ENCODE data around the gene CFDP1. TPM values are rescaled to one million over a fixed set of nuclear protein-coding genes. Genes with fewer than 3 reads are reported as not detected.

The CFDP1 gene
- polyA plus RNA-seq, 3 donors: 12.9 to 23.2 (median 19.0) TPM

DNA sequence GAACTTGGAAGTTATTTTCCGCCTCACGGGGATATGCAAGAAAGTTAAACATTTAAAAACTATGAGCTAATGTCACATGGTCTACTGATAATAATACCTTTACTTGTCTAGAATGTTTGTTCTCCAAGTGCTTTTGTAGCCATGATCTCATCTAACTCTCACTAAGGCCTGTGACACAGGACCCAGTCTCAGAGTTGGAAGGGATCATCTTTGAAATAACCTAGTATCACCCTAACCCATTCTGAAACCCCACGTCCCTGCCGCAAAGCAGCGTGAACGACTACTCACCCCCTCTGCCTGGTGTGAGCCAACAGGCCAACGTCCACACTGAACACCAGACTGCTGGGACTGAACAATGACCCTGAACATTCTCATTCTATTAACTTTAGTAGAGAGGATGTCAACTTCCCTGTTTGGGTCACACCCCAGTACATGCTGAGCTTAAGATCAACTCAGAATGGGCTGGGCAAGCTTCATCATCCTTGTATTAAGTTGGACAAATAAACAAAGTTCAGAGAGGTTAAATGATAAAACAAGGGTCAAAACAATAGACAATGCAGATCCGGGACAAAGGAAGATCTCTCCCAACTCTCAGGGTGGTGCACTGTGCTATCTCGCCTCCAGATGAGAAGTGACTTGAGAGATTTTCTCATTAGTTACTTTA lies 127.1 kb downstream of the CFDP1 start:
- peaks cover 44 to 83% (median 56%) of the 10 kb centered on the region in 3 donors for H3K27me3 Mint-ChIP-seq (ENCODE audit: low read depth in 3 of 3)
- peak overlapping the region in 1 of 2 donors; percentile 18 for H3K4me3 Mint-ChIP-seq
- no peak overlapping the region for H3K27ac Mint-ChIP-seq
- Histone ChIP-seq H3K36me3 (replicated peaks in 1 of 2; ENCODE audit: control insufficient read depth in 1 of 2, insufficient read depth in 2 of 2, low read length in 2 of 2) (peaks cover 10 to 36% of the 10 kb centered on the region in 2 donors), H3K9ac (ENCODE audit: insufficient read depth, low read length, poor library complexity, severe bottlenecking) (no peak overlapping the region), H3K9me3 (replicated peaks in 1 of 2; ENCODE audit: control insufficient read depth in 1 of 2, insufficient read depth in 1 of 2, low read length in 2 of 2) (no peaks in the 10 kb centered on the region), H4K20me1 (ENCODE audit: insufficient read depth, low read length) (peaks cover 8% of the 10 kb centered on the region), H3K4me1 (ENCODE audit: control insufficient read depth in 1 of 2, insufficient read depth in 2 of 2, low read length in 2 of 2) (no peaks in the 10 kb centered on the region), H3K79me2 (ENCODE audit: insufficient read depth, low read length) (no peaks in the 10 kb centered on the region), H3K27ac (ENCODE audit: low read depth in 1 of 2, low read length in 2 of 2) (no peak overlapping the region), H2AFZ (ENCODE audit: insufficient read depth, low read depth, low read length, poor library complexity, severe bottlenecking) (no peak overlapping the region), H3K4me3 (replicated peaks in 1 of 3; ENCODE audit: low read depth in 2 of 3, low read length in 3 of 3) (no peak overlapping the region), H3K27me3 (ENCODE audit: control insufficient read depth in 2 of 2, insufficient read depth in 2 of 2, low read length in 2 of 2) (peaks cover 24 to 45% of the 10 kb centered on the region in 2 donors), H3K4me2 (replicated peaks; ENCODE audit: extremely low read depth, low read length, poor library complexity, severe bottlenecking) (no peak overlapping the region)
- H3K9me3 Mint-ChIP-seq: peaks cover 0 to 8% (median 0%) of the 10 kb centered on the region in 7 donors
- TF ChIP-seq CTCF (IDR thresholded peaks at IDR 0.05): no peak
- H3K36me3 Mint-ChIP-seq: peaks cover 58 to 72% of the 10 kb centered on the region in 2 donors
- WGBS (ENCODE audit: insufficient coverage): 95% methylated on average over 4 of the region's 9 CpGs
- no peak for DNase-seq
- no peaks in the 10 kb centered on the region for H3K4me1 Mint-ChIP-seq
- intact Hi-C loops (cut with micrococcal nuclease): no loop called here

- H3K9me3 ChIP-seq (replicated peaks in 1 of 2; ENCODE audit: control insufficient read depth in 1 of 2, insufficient read depth in 1 of 2, low read length in 2 of 2): no peaks in the 10 kb centered on the region
- peaks cover 61 to 73% of the 10 kb centered on the region in 2 donors for H3K36me3 Mint-ChIP-seq
- no peak overlapping the region for H3K9ac ChIP-seq (ENCODE audit: insufficient read depth, low read length, poor library complexity, severe bottlenecking)
- DNase-seq: no peak
- no peak overlapping the region for H3K4me3 ChIP-seq (replicated peaks in 1 of 3; ENCODE audit: low read depth in 2 of 3, low read length in 3 of 3)
- no peaks in the 10 kb centered on the region for H3K4me1 ChIP-seq (ENCODE audit: control insufficient read depth in 1 of 2, insufficient read depth in 2 of 2, low read length in 2 of 2)
- H3K9me3 Mint-ChIP-seq: peaks cover 0 to 6% (median 0%) of the 10 kb centered on the region in 7 donors
- H3K27ac ChIP-seq (ENCODE audit: low read depth in 1 of 2, low read length in 2 of 2): no peak overlapping the region
- intact Hi-C loops (cut with micrococcal nuclease): no loop called here
- peaks cover 43 to 81% (median 56%) of the 10 kb centered on the region in 3 donors for H3K27me3 Mint-ChIP-seq (ENCODE audit: low read depth in 3 of 3)
- H3K4me3 Mint-ChIP-seq: peak overlapping the region in 1 of 2 donors; percentile 53
- H3K4me2 ChIP-seq (replicated peaks; ENCODE audit: extremely low read depth, low read length, poor library complexity, severe bottlenecking): no peak overlapping the region
- H4K20me1 ChIP-seq (ENCODE audit: insufficient read depth, low read length): peaks cover 1% of the 10 kb centered on the region
- H3K4me1 Mint-ChIP-seq: no peaks in the 10 kb centered on the region
- WGBS (ENCODE audit: insufficient coverage): no CpG with 5 or more reads among the region's 8 CpGs
- H3K36me3 ChIP-seq (replicated peaks in 1 of 2; ENCODE audit: control insufficient read depth in 1 of 2, insufficient read depth in 2 of 2, low read length in 2 of 2): peaks cover 10 to 43% of the 10 kb centered on the region in 2 donors
- H3K27me3 ChIP-seq (ENCODE audit: control insufficient read depth in 2 of 2, insufficient read depth in 2 of 2, low read length in 2 of 2): peaks cover 20 to 38% of the 10 kb centered on the region in 2 donors
- H2AFZ ChIP-seq (ENCODE audit: insufficient read depth, low read depth, low read length, poor library complexity, severe bottlenecking): no peak overlapping the region
- H3K27ac Mint-ChIP-seq: peak overlapping the region in 1 of 7 donors; percentile 1
- no peaks in the 10 kb centered on the region for H3K79me2 ChIP-seq (ENCODE audit: insufficient read depth, low read length)
- no peak for TF ChIP-seq CTCF (IDR thresholded peaks at IDR 0.05)
Measured at GRCh38 chr16:75305364-75306098, 127.8 kb downstream of the CFDP1 start.

Data from CD14-positive monocyte (primary cell).